Stimulated activated CD4-positive, alpha-beta T cell treated with anti-CD3 and anti-CD28 coated beads, Interleukin-15, amount 100 ng/mL, for 1 hour (primary cell): ENCODE results near the gene GALNT5.

ENCODE experiments used
- DNase-seq, 2 donors: peaks; one replicate each; pipeline ENCODE4 v3.0.0-alpha.2; 2020; ENCODE audit warnings: low read depth in 1 of 2, low spot score in 1 of 2

GALNT5 gene

GRCh38 chr2:157290525-157290924 is 33.0 kb downstream of the GALNT5 start:
- no peak for DNase-seq

GRCh38 chr2:157291018-157291417 is 33.5 kb downstream of the GALNT5 start:
- no peak for DNase-seq

GRCh38 chr2:157292853-157293252 is 35.3 kb downstream of the GALNT5 start:
- no peak for DNase-seq

GRCh38 chr2:157296490-157296889 is 39.0 kb downstream of the GALNT5 start:
- no peak for DNase-seq

GRCh38 chr2:157296958-157297357 is 39.5 kb downstream of the GALNT5 start:
- DNase-seq: no peak

GRCh38 chr2:157301307-157301706 is 43.8 kb downstream of the GALNT5 start:
- DNase-seq: no peak

DNA sequence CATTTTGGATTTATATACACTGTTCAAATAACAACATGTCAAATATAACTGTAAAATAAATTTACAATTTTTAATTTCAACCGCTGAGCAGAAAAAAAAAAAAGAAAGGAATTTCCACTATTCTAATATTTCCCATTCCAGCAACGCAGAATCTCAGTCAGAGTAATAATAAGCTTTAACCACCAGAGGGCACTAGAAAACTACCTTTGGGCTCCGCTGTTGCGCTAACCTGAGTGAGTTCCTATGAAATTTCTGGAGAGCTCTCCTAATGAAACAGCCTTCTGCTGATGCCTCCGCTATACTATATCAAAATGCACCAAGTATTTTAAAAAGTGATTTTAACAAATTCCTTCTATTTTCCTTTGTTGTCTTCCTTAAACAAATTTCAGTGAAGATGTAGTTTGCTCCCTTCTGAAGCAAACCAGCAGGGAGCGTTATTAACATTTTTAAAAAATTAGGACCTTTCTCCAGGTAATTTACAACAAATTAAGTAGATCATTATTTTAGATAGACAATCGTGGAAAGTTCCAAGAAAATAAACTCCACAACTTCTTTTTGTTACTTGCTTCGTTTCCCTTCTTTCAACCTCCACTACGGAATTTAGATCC is 45.1 kb downstream of the GALNT5 start:
- DNase-seq: no peak

DNA sequence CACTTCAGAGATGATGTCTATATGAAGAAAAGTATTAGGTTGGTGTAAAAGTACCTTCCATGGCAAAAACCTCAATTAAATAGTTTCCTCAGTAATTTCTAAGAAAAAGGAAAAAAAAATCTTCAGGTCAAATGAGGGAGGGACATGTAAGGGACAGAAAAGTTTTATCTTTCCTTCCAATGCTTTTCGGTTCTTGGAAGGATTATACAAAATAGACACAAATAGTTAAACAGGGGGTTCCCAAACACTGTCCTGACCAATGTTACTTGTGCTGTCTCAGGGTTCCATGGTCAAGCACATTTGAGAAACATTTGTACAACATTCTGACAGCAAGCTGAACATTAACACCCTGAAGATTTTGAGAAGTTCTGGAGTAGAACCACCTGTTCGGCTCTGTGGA is 46.1 kb downstream of the GALNT5 start:
- DNase-seq: no peak

DNA sequence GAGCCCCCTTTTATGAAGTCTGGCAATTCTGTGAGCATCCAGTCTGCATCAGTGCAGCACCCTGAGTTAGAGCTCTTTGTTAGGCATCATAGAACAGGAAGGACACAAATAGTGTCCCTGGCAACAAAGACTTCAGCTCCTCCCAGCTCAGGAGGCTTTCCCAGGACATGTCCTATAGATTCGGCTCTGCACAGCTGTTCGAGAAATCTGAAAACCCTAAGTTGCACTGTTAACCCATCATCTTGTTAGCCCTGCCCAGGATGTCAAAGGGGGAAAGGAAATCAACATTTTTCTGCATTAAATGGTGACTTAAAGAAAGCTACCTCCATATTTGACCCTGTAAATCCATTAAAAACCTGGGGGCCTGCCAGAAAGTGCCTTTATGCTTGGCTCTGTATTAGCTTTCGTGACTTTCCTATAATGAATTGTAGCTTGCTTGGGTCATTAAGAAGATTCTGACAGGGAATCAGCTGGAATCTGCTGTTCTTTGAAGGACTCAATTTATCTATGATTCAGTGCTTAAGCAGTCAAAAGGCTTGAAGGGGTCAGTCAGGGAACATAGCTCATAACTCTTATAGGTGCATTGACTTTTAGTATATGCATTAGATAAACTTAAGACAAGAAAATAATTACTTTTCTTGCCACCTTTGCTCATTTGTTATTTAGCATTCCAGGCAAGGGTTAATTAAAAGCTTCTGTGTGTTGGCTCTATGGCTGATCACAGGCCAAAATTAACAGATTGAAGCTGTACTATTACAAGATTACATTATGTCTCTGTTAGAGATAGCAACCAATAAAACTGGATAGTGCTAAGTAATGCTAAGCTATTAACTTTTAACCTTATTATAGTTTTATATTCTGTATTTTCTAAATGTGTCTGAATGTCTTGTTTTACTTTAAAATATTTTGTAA is 47.6 kb downstream of the GALNT5 start:
- no peak for DNase-seq

GRCh38 chr2:157305723-157306110 is 48.2 kb downstream of the GALNT5 start:
- DNase-seq: no peak

GRCh38 chr2:157307021-157307420 is 49.5 kb downstream of the GALNT5 start:
- DNase-seq: no peak

DNA sequence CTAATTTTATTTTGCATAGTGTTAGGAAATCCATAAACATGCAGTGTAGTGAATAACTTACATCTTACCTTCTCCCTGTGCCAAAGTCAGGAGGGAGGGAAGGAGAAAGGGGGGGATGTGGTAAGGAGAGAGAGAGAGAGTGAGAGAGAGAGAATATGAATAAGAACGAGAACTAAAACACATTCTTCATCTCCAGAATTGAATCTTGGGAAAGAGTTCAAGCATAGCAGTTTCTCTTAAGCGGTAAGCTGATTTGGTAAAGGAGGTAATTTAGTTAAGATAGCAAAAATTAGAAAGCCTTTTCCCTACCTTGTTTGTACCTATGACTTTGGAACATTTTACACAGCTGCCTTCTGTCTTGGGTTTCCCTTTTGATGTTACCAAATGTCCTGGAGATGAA is 52.4 kb downstream of the GALNT5 start:
- DNase-seq: no peak

DNA sequence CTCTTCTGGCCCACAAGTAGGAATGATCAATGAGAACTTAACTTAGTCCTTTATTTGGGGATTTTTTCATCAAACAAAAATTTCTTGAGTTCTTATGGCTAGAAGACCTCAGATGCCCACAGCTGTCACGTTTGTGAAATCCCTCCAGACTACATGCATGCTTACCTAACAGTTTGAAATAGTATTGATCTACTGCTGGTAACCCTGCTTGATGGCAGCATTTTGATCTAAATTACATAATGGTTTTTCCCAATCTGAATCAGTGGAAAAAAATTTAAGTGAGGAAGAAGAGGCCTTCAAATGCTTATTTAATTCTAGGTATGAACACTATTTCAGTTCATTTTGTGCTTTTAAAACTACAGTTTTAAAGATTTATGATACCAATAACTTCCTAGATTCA is 54.2 kb downstream of the GALNT5 start:
- no peak for DNase-seq

GRCh38 chr2:157312866-157313486 is 55.5 kb downstream of the GALNT5 start:
- DNase-seq: no peak

DNA sequence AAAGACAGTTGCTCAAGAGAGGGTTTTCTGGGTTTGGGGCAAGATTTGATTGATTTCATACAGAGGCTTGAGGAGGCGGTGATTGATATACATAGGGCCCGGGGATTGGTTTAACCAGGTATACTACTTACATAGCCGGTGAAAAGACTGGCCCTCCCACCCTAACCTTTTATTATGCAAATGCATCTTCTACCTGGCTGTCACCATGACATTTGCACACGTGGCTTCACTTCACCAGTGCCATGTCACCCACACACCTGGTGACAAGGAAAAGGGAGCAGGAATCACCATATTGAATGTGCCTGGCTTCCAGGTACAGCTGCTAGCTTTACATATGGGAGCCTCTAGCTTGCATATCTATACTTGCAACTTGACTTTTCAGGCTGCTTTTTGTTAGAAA is 58.4 kb downstream of the GALNT5 start:
- no peak for DNase-seq

GRCh38 chr2:157318884-157319283 is 61.4 kb downstream of the GALNT5 start:
- DNase-seq: no peak

GRCh38 chr2:157319795-157320194 is 62.3 kb downstream of the GALNT5 start:
- no peak for DNase-seq

- DNase-seq: no peak
Observed at GRCh38 chr2:157320409-157320808, 62.9 kb downstream of the GALNT5 start.

DNA sequence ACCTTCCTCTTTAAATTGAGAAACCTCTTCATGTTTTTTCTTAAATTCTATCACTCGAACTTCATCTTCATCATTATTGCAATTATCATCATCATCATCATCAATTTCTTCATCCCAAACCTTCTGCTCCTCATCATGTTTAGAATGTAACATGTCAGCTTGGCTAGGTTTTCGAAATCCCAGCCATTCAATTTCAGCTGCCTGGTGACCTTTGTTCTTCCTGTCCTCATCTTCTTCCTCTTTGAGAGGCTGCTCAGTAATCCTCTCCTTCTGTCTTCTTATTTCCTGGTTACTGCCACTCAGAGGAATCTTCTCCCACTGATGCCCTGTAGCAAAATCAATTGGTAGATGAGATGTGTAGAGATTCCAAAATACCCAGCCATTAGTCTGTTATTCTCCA is 64.0 kb downstream of the GALNT5 start:
- DNase-seq: no peak

- no peak for DNase-seq
Observed at GRCh38 chr2:157322432-157322831, 64.9 kb downstream of the GALNT5 start.

DNA sequence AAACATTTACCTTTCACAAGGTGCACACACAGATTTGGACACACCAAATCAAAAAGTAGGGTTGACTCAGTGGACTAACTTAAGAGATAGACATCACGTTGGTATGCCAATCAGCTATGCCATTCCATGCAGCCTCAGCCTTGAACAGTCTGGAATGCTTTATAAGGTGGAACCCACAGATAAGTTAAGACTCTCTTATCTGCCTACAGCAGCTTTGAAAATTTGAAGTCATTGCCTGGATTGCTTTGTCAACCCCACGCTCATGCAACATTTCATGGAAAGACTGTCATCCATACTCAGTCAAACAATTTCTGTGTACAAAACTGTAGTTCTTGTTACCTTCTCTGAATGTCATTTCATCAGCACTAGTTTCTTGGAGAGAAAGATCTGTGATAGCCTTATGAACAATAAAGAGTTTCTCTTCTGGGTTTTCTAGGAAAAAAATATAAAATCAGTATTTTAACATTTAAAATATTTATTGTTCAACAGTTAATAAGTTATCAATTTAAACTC is 66.9 kb downstream of the GALNT5 start:
- DNase-seq: no peak

- no peak for DNase-seq
Observed at GRCh38 chr2:157325786-157326185, 68.3 kb downstream of the GALNT5 start, which contains the start of gene ERMN. TSS of gene ERMN (minus strand) at chr2:157325824. CDS start at chr2:157325642, 182 bp downstream.
